Measurements from ENCODE around the gene HASPIN. TPM values are rescaled to one million over a fixed set of nuclear protein-coding genes. Genes with fewer than 3 reads are reported as not detected.
A peak's percentile ranks its signal among the peaks of the same experiment; 100 is the strongest.

The HASPIN gene
- total RNA-seq, 6 experiments from 2014 or later: 0.07 to 1.1 (median 0.27) TPM; not detected in 1

DNA sequence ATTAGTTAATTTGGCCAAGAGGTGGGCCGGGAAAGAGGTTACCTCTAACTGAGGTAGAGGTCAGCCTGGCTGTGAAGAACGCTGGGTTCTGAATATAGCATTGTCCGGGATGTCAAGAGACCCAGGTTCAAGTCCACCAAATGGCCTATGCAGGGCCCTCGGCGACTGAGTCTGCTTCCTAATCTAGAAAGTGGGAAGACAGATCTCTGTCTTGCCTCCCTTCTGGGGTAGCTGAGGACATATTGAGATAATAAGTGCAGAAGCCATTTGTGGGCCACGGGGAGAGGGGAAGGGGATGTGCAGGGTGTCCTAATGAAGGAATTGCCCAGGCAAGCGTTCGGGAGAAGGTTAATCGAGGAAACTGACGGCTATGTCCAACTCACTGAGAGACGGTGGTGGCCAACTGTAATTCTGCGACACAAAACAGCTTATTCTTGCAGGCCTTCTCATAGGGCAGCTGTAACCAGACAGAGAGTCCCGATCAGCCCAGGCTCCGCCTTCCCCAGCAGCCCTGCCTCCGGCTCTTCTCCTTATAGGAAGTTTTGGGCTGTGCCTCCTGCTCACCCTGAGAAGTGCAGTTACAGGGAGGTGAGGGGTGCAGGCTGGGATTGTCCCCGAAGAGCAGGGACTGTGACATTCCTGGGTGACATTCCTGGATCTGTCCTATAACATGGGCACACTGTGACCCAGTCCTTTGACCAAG lies 15.9 kb downstream of the HASPIN start:
- 90% methylated on average over 11 of the region's 16 CpGs for WGBS (ENCODE audit: insufficient coverage, low coverage, low lambda C conversion rate, missing lambda C conversion rate)
- ATAC-seq (no peak), DNase-seq (no peak)
- no peak overlapping the region for H3K27ac ChIP-seq
- no peak overlapping the region for H3K4me3 ChIP-seq
- peaks cover 0 to 3% (median 0%) of the 10 kb centered on the region in 4 donors for H3K4me1 ChIP-seq
- intact Hi-C loops (cut with DNase I): loop anchor here (5.0 to 10.0 kb wide), 2 partner anchors 88 to 105 kb away; partner anchors contain the start of gene NCBP3 (in 1 of the 2)
- H3K36me3 ChIP-seq: no peaks in the 10 kb centered on the region
- no peak for TF ChIP-seq POLR2A (IDR thresholded peaks at IDR 0.05)
- TF ChIP-seq, protein P1, sequence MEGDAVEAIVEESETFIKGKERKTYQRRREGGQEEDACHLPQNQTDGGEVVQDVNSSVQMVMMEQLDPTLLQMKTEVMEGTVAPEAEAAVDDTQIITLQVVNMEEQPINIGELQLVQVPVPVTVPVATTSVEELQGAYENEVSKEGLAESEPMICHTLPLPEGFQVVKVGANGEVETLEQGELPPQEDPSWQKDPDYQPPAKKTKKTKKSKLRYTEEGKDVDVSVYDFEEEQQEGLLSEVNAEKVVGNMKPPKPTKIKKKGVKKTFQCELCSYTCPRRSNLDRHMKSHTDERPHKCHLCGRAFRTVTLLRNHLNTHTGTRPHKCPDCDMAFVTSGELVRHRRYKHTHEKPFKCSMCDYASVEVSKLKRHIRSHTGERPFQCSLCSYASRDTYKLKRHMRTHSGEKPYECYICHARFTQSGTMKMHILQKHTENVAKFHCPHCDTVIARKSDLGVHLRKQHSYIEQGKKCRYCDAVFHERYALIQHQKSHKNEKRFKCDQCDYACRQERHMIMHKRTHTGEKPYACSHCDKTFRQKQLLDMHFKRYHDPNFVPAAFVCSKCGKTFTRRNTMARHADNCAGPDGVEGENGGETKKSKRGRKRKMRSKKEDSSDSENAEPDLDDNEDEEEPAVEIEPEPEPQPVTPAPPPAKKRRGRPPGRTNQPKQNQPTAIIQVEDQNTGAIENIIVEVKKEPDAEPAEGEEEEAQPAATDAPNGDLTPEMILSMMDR (IDR thresholded peaks at IDR 0.05): no peak
- no peaks in the 10 kb centered on the region for H3K27me3 ChIP-seq
- no peaks in the 10 kb centered on the region for H3K9me3 ChIP-seq

DNA sequence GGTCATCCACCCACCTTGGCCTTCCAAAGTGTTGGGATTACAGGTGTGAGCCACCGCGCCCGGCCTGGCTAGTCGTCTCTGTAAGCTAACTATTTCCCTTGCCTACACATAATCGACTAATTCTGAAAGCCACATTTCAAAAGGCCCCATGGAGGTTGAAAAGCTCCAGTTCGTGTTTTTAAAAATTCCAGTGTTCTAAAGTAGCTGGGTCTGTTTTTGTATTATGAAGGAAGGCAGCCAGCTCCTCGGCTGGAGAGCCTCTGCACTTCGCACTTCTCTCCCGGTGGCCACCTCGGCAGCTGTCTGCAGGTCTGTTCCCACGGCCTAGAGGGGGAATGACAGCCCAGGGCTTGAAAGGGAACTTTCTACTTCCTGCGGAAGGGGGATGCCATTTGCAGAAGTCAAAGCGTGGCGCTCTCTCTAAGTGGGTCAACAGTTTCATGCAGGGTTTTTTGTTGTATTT lies 16.9 kb downstream of the HASPIN start:
- Histone ChIP-seq H3K4me1 (peaks cover 0 to 3% (median 0%) of the 10 kb centered on the region in 4 donors), H3K27ac (no peak overlapping the region), H3K36me3 (no peaks in the 10 kb centered on the region), H3K9me3 (no peaks in the 10 kb centered on the region), H3K4me3 (no peak overlapping the region), H3K27me3 (no peaks in the 10 kb centered on the region)
- 42% methylated on average over 6 of the region's 14 CpGs for WGBS (ENCODE audit: insufficient coverage, low coverage, low lambda C conversion rate, missing lambda C conversion rate)
- DNase-seq (no peak), ATAC-seq (peak in 2 of 4 donors; percentile 8 to 14)
- intact Hi-C loops (cut with DNase I): no loop called here
- TF ChIP-seq POLR2A (IDR thresholded peaks at IDR 0.05): no peak
- TF ChIP-seq, protein P1 (IDR thresholded peaks at IDR 0.05): no peak

DNA sequence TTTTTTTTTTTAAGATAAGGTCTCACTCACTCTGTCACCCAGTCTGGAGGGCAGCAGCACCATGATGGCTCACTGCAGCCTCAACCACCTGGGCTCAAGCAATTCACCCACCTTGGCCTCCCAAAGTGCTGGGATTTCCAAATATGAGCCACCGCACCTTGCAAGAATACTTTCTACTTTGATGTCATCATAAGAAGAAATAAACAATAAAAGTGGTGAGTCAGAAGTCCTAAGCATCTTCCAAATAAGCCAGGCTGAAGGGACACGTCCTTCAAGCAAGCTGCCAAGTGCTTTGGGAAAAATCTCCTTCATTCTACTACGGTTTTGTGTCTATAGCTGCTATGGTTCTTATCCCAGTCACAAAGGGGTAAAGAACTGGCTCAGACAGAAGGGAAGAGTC lies 20.3 kb downstream of the HASPIN start:
- intact Hi-C loops (cut with DNase I): no loop called here
- ATAC-seq: no peak
- 75% methylated on average over 3 of the region's 3 CpGs for WGBS (ENCODE audit: insufficient coverage, low coverage, low lambda C conversion rate, missing lambda C conversion rate)

DNA sequence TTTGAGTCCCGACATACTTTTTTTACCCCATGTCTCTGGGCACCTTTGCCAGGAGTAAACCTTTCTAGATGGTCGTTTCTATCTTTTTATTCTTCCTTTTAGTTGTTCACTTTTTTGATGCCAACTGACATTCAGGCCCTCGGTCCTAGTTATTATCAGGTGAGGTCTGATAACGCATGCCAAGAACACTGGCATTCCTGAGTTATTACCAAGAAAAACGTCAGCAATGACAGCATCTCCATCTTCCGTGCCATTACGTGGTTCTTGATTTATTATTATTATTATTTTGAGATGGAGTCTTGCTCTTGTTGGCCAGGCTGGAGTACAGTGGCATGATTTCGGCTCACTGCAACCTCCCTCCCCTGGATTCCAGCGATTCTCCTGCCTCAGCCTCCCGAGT lies 21.4 kb downstream of the HASPIN start:
- Histone ChIP-seq H3K27ac (no peak overlapping the region), H3K27me3 (no peaks in the 10 kb centered on the region), H3K4me1 (no peaks in the 10 kb centered on the region), H3K9me3 (no peaks in the 10 kb centered on the region), H3K4me3 (no peak overlapping the region), H3K36me3 (no peaks in the 10 kb centered on the region)
- DNase-seq (no peak), ATAC-seq (no peak)
- TF ChIP-seq, protein P1 (IDR thresholded peaks at IDR 0.05): no peak
- no peak for TF ChIP-seq POLR2A (IDR thresholded peaks at IDR 0.05)
- WGBS (ENCODE audit: insufficient coverage, low coverage, low lambda C conversion rate, missing lambda C conversion rate): 83% methylated on average over 9 of the region's 10 CpGs
- intact Hi-C loops (cut with DNase I): no loop called here

More for the DNA sequence above, 20.3 kb downstream of the HASPIN start:
- Histone ChIP-seq H3K27ac (no peak overlapping the region), H3K4me1 (no peaks in the 10 kb centered on the region), H3K27me3 (no peaks in the 10 kb centered on the region), H3K9me3 (no peaks in the 10 kb centered on the region), H3K4me3 (no peak overlapping the region), H3K36me3 (no peaks in the 10 kb centered on the region)
- no peak for TF ChIP-seq POLR2A (IDR thresholded peaks at IDR 0.05)
- TF ChIP-seq, protein P1 (IDR thresholded peaks at IDR 0.05): no peak
- no peak for DNase-seq

All from right lobe of liver (tissue), 6 donors.